Measurements from ENCODE around the gene DAAM1. TPM values are rescaled to one million over a fixed set of nuclear protein-coding genes. Genes with fewer than 3 reads are reported as not detected.

The DAAM1 gene
- total RNA-seq, 1 donor from 2014 or later: 40.7 TPM

GRCh38 chr14:59224341-59224740 is 35.9 kb downstream of the DAAM1 start:
- H3K9me3 Mint-ChIP-seq (ENCODE audit: low read depth): peaks cover 5% of the 10 kb centered on the region
- no peak overlapping the region for H3K4me3 Mint-ChIP-seq (ENCODE audit: unreplicated experiment)
- no peaks in the 10 kb centered on the region for H3K36me3 Mint-ChIP-seq (ENCODE audit: low read depth)
- H3K27ac Mint-ChIP-seq (ENCODE audit: unreplicated experiment): no peak overlapping the region
- peaks cover 27% of the 10 kb centered on the region for H3K4me1 Mint-ChIP-seq (ENCODE audit: low read depth)
- no peaks in the 10 kb centered on the region for H3K27me3 Mint-ChIP-seq (ENCODE audit: low read depth)
- no peak for DNase-seq (ENCODE audit: low spot score)
- TF ChIP-seq, protein P1, sequence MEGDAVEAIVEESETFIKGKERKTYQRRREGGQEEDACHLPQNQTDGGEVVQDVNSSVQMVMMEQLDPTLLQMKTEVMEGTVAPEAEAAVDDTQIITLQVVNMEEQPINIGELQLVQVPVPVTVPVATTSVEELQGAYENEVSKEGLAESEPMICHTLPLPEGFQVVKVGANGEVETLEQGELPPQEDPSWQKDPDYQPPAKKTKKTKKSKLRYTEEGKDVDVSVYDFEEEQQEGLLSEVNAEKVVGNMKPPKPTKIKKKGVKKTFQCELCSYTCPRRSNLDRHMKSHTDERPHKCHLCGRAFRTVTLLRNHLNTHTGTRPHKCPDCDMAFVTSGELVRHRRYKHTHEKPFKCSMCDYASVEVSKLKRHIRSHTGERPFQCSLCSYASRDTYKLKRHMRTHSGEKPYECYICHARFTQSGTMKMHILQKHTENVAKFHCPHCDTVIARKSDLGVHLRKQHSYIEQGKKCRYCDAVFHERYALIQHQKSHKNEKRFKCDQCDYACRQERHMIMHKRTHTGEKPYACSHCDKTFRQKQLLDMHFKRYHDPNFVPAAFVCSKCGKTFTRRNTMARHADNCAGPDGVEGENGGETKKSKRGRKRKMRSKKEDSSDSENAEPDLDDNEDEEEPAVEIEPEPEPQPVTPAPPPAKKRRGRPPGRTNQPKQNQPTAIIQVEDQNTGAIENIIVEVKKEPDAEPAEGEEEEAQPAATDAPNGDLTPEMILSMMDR (IDR thresholded peaks at IDR 0.05): no peak

GRCh38 chr14:59225281-59225680 is 36.8 kb downstream of the DAAM1 start:
- H3K9me3 Mint-ChIP-seq (ENCODE audit: low read depth): peaks cover 5% of the 10 kb centered on the region
- no peak overlapping the region for H3K4me3 Mint-ChIP-seq (ENCODE audit: unreplicated experiment)

GRCh38 chr14:59228421-59228820 is 40.0 kb downstream of the DAAM1 start:
- TF ChIP-seq, protein P1 (IDR thresholded peaks at IDR 0.05): no peak
- no peaks in the 10 kb centered on the region for H3K9me3 Mint-ChIP-seq (ENCODE audit: low read depth)
- no peak overlapping the region for H3K4me3 Mint-ChIP-seq (ENCODE audit: unreplicated experiment)
- H3K27ac Mint-ChIP-seq (ENCODE audit: unreplicated experiment): peak overlapping the region; percentile 86
- H3K27me3 Mint-ChIP-seq (ENCODE audit: low read depth): no peaks in the 10 kb centered on the region
- no peak for DNase-seq (ENCODE audit: low spot score)
- H3K36me3 Mint-ChIP-seq (ENCODE audit: low read depth): no peaks in the 10 kb centered on the region
- H3K4me1 Mint-ChIP-seq (ENCODE audit: low read depth): peaks cover 20% of the 10 kb centered on the region

More at GRCh38 chr14:59225281-59225680, 36.8 kb downstream of the DAAM1 start:
- Mint-ChIP-seq H3K36me3 (ENCODE audit: low read depth) (no peaks in the 10 kb centered on the region), H3K27ac (ENCODE audit: unreplicated experiment) (no peak overlapping the region), H3K27me3 (ENCODE audit: low read depth) (no peaks in the 10 kb centered on the region), H3K4me1 (ENCODE audit: low read depth) (peaks cover 26% of the 10 kb centered on the region)
- TF ChIP-seq, protein P1 (IDR thresholded peaks at IDR 0.05): no peak
- no peak for DNase-seq (ENCODE audit: low spot score)

DNA sequence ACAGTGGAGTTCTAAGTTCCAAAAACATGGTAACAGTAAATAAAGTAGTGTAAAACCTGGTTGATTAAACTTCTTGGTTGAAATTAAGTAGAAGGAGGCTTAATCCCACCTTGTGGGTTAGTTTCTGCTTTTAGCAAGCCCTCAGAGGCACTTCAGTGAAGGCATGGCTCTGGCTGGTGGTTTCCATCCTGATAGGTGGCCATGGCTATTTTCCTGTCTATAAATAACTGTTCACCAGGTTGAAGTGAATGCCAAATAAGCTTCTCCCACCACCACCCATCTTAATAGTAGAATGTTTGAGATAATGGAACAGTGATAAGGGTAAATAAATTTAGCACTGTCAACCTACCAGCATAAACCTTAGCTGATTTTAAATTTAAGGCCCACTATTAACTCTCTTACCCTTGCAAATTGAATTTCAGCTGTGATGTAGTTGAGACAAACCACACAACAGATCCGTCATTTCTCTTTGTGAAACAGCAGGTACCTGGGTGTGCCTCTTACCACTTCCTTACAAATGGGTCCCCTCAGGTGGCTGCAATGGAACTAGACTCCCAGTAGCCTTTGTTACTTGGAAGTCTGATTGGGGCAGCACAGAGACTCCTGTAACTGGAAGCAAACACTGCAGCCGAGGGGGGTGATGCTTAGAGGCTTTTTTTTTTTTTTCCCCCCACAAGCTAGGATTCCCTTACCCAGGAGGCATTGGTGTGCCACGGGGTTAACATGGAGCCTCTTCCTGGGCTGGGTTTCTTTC is 41.4 kb downstream of the DAAM1 start:
- H3K27me3 Mint-ChIP-seq (ENCODE audit: low read depth): no peaks in the 10 kb centered on the region
- DNase-seq (ENCODE audit: low spot score): no peak
- no peak overlapping the region for H3K27ac Mint-ChIP-seq (ENCODE audit: unreplicated experiment)

DNA sequence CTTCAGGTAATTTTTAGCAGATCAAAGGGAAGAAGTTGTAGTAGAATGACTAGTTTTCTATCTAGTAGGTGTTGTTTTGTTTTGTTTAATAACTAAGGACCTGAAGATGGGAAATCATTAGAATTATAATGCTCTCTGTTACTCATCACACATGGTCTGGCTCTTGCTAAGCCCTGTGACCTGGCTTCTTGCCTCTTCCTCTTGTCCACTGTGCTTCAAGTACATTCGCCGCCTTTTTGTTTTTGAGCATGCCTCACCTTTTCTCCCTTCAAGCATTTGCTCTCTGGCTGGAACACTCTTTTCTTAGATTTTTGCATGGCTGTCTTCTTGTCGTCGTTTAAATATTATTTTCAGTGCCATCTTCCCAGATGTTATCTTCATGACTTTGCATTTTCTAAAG is 47.7 kb downstream of the DAAM1 start:
- Mint-ChIP-seq H3K4me1 (ENCODE audit: low read depth) (peaks cover 17% of the 10 kb centered on the region), H3K27ac (ENCODE audit: unreplicated experiment) (no peak overlapping the region), H3K9me3 (ENCODE audit: low read depth) (peaks cover 8% of the 10 kb centered on the region), H3K36me3 (ENCODE audit: low read depth) (peaks cover 2% of the 10 kb centered on the region), H3K4me3 (ENCODE audit: unreplicated experiment) (no peak overlapping the region), H3K27me3 (ENCODE audit: low read depth) (no peaks in the 10 kb centered on the region)
- TF ChIP-seq, protein P1 (IDR thresholded peaks at IDR 0.05): no peak
- DNase-seq (ENCODE audit: low spot score): no peak

More for the DNA sequence above, 41.4 kb downstream of the DAAM1 start:
- TF ChIP-seq, protein P1 (IDR thresholded peaks at IDR 0.05): no peak
- Mint-ChIP-seq H3K9me3 (ENCODE audit: low read depth) (peaks cover 7% of the 10 kb centered on the region), H3K36me3 (ENCODE audit: low read depth) (no peaks in the 10 kb centered on the region), H3K4me1 (ENCODE audit: low read depth) (peaks cover 16% of the 10 kb centered on the region), H3K4me3 (ENCODE audit: unreplicated experiment) (no peak overlapping the region)
